Measurements from ENCODE around the gene GPR12.

DNA sequence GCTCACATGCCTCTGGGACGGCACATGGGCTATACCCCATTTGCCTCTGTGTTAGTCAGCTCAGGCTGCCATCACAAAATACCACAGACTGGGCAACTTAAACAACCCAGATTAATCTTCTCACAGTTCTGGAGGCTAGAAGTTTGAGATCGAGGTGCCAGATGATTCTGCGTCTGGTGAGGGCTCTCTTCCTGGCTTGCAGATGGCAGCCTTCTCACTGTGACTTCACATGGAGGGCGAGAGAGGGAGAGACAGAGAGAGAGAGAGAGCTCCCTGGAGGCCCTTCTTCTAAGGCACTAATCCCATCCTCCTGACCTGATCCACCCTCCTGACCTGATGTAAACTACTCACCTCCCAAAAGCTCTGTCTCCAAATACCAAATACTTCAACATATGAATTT lies 55.0 kb downstream of the GPR12 start:
- TF ChIP-seq, protein P1, sequence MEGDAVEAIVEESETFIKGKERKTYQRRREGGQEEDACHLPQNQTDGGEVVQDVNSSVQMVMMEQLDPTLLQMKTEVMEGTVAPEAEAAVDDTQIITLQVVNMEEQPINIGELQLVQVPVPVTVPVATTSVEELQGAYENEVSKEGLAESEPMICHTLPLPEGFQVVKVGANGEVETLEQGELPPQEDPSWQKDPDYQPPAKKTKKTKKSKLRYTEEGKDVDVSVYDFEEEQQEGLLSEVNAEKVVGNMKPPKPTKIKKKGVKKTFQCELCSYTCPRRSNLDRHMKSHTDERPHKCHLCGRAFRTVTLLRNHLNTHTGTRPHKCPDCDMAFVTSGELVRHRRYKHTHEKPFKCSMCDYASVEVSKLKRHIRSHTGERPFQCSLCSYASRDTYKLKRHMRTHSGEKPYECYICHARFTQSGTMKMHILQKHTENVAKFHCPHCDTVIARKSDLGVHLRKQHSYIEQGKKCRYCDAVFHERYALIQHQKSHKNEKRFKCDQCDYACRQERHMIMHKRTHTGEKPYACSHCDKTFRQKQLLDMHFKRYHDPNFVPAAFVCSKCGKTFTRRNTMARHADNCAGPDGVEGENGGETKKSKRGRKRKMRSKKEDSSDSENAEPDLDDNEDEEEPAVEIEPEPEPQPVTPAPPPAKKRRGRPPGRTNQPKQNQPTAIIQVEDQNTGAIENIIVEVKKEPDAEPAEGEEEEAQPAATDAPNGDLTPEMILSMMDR (IDR thresholded peaks at IDR 0.05): no peak
- TF ChIP-seq POLR2A (IDR thresholded peaks at IDR 0.05): no peak
